Neuron (in vitro differentiated cells): Measurements from ENCODE around the gene ZCCHC14.
"Not testable (repeated sequence)": the region's sequence is repeated elsewhere in the genome, so short reads cannot be mapped to it uniquely, and the experiment has no call there.

Experiments used
- H2AFZ ChIP-seq: one replicate; pipeline ENCODE4 v1.6.1; 2013; ENCODE audit warnings: low read depth, mild to moderate bottlenecking, inconsistent platforms, low read length, moderate library complexity
- H3K27me3 ChIP-seq: one replicate; pipeline ENCODE4 v1.6.1; 2013; ENCODE audit warnings: low read length; ENCODE audit not compliant: insufficient read depth
- H3K36me3 ChIP-seq: one replicate; pipeline ENCODE4 v1.6.1; 2013; ENCODE audit warnings: low read length; ENCODE audit not compliant: insufficient read depth
- H3K4me1 ChIP-seq: one replicate; pipeline ENCODE4 v1.6.1; 2013; ENCODE audit warnings: low read length; ENCODE audit not compliant: insufficient read depth
- H3K4me3 ChIP-seq: 2 replicates; pipeline ENCODE4 v1.5.1; 2013; ENCODE audit warnings: mild to moderate bottlenecking, low read length, moderate library complexity
- H3K9me3 ChIP-seq: one replicate; pipeline ENCODE4 v1.6.1; 2013; ENCODE audit warnings: low read length

Gene ZCCHC14

GRCh38 chr16:87517610-87518429 lies 25.0 kb upstream of the ZCCHC14 start:
- not testable (repeated sequence) for H3K4me3 ChIP-seq, H3K36me3 ChIP-seq, H3K27me3 ChIP-seq, H2AFZ ChIP-seq, H3K9me3 ChIP-seq, H3K4me1 ChIP-seq

GRCh38 chr16:87516361-87516760 lies 23.5 kb upstream of the ZCCHC14 start:
- no peaks in the 10 kb centered on the region for H3K9me3 ChIP-seq
- H3K4me3 ChIP-seq, result no peak overlapping the region
- H3K4me1 ChIP-seq, result peaks cover 5% of the 10 kb centered on the region
- peaks cover 7% of the 10 kb centered on the region for H3K27me3 ChIP-seq
- H2AFZ ChIP-seq, result no peak overlapping the region
- H3K36me3 ChIP-seq, result no peaks in the 10 kb centered on the region

- Histone ChIP-seq H2AFZ (no peak overlapping the region), H3K9me3 (no peaks in the 10 kb centered on the region), H3K27me3 (peaks cover 7% of the 10 kb centered on the region), H3K4me1 (peaks cover 5% of the 10 kb centered on the region), H3K4me3 (no peak overlapping the region), H3K36me3 (no peaks in the 10 kb centered on the region)
Measured at GRCh38 chr16:87515475-87516330, 22.9 kb upstream of the ZCCHC14 start.

GRCh38 chr16:87509778-87510177 lies 17.0 kb upstream of the ZCCHC14 start:
- H3K27me3 ChIP-seq, H3K4me3 ChIP-seq, H3K36me3 ChIP-seq, H3K9me3 ChIP-seq, H2AFZ ChIP-seq, H3K4me1 ChIP-seq: not testable (repeated sequence)

GRCh38 chr16:87507351-87508069 lies 14.7 kb upstream of the ZCCHC14 start:
- Histone ChIP-seq H3K4me3 (no peak overlapping the region), H3K9me3 (no peaks in the 10 kb centered on the region), H3K36me3 (no peaks in the 10 kb centered on the region), H2AFZ (no peak overlapping the region), H3K27me3 (no peaks in the 10 kb centered on the region), H3K4me1 (no peaks in the 10 kb centered on the region)

GRCh38 chr16:87506423-87507350 lies 13.9 kb upstream of the ZCCHC14 start:
- H3K4me3 ChIP-seq, result no peak overlapping the region
- H2AFZ ChIP-seq, result no peak overlapping the region
- no peaks in the 10 kb centered on the region for H3K9me3 ChIP-seq
- no peaks in the 10 kb centered on the region for H3K36me3 ChIP-seq
- no peaks in the 10 kb centered on the region for H3K4me1 ChIP-seq
- H3K27me3 ChIP-seq, result no peaks in the 10 kb centered on the region

- Histone ChIP-seq H3K9me3 (no peaks in the 10 kb centered on the region), H3K36me3 (no peaks in the 10 kb centered on the region), H3K4me1 (no peaks in the 10 kb centered on the region), H3K27me3 (no peaks in the 10 kb centered on the region), H2AFZ (no peak overlapping the region), H3K4me3 (no peak overlapping the region)
Measured at GRCh38 chr16:87505834-87506233, 13.0 kb upstream of the ZCCHC14 start.

- H3K4me1 ChIP-seq, H3K36me3 ChIP-seq, H2AFZ ChIP-seq, H3K9me3 ChIP-seq, H3K4me3 ChIP-seq, H3K27me3 ChIP-seq: not testable (repeated sequence)
Measured at GRCh38 chr16:87503232-87503937, 10.6 kb upstream of the ZCCHC14 start.

GRCh38 chr16:87502308-87502969 lies 9.6 kb upstream of the ZCCHC14 start:
- Histone ChIP-seq H3K4me1 (no peaks in the 10 kb centered on the region), H3K4me3 (no peak overlapping the region), H3K27me3 (no peaks in the 10 kb centered on the region), H3K36me3 (no peaks in the 10 kb centered on the region), H2AFZ (no peak overlapping the region), H3K9me3 (no peaks in the 10 kb centered on the region)

GRCh38 chr16:87501117-87501516 lies 8.3 kb upstream of the ZCCHC14 start:
- Histone ChIP-seq H2AFZ (no peak overlapping the region), H3K9me3 (no peaks in the 10 kb centered on the region), H3K4me3 (no peak overlapping the region), H3K4me1 (no peaks in the 10 kb centered on the region), H3K27me3 (no peaks in the 10 kb centered on the region), H3K36me3 (no peaks in the 10 kb centered on the region)

GRCh38 chr16:87499189-87499486 lies 6.3 kb upstream of the ZCCHC14 start:
- Histone ChIP-seq H3K27me3 (no peaks in the 10 kb centered on the region), H3K36me3 (no peaks in the 10 kb centered on the region), H3K9me3 (no peaks in the 10 kb centered on the region), H2AFZ (no peak overlapping the region), H3K4me3 (no peak overlapping the region), H3K4me1 (no peaks in the 10 kb centered on the region)
